HG03565 (cell line): ENCODE data around the gene RUVBL1.
A peak's percentile ranks its signal among the peaks of the same experiment; 100 is the strongest.
"Not testable (repeated sequence)": the region's sequence is repeated elsewhere in the genome, so short reads cannot be mapped to it uniquely, and the experiment has no call there.

Source experiments
- ATAC-seq: cut with Tn5 transposase; IDR thresholded peaks from one replicate; pipeline ENCODE4 v1.9.1; 2021; ENCODE audit warnings: mild to moderate bottlenecking, moderate library complexity; ENCODE audit not compliant: unreplicated experiment

Gene RUVBL1

GRCh38 chr3:128123538-128124368 is at the start of gene RUVBL1:
TSS of gene RUVBL1 (minus strand) at chr3:128123812. CDS start at chr3:128123724, 88 bp downstream.
- ATAC-seq, result peak; percentile 95

GRCh38 chr3:128173200-128173599 is 49.6 kb upstream of the RUVBL1 start:
- no peak for ATAC-seq

GRCh38 chr3:128170866-128171516 is 47.4 kb upstream of the RUVBL1 start:
- ATAC-seq, result no peak

- ATAC-seq, result no peak
These were observed 45.2 kb upstream of the RUVBL1 start for GRCh38 chr3:128168836-128169235.

- ATAC-seq, result no peak
These were observed 44.5 kb upstream of the RUVBL1 start for GRCh38 chr3:128167973-128168674.

- ATAC-seq, result no peak
These were observed 44.0 kb upstream of the RUVBL1 start for GRCh38 chr3:128167646-128167972.

GRCh38 chr3:128166971-128167453 is 43.4 kb upstream of the RUVBL1 start:
- ATAC-seq, result no peak

GRCh38 chr3:128163432-128163831 is 39.8 kb upstream of the RUVBL1 start:
- no peak for ATAC-seq

GRCh38 chr3:128160661-128161060 is 37.0 kb upstream of the RUVBL1 start:
- no peak for ATAC-seq

GRCh38 chr3:128155616-128156360 is 32.2 kb upstream of the RUVBL1 start:
- ATAC-seq, result no peak

- ATAC-seq, result not testable (repeated sequence)
These were observed 30.7 kb upstream of the RUVBL1 start for GRCh38 chr3:128154354-128154753.

- peak; percentile 70 for ATAC-seq
These were observed 29.8 kb upstream of the RUVBL1 start, which contains the start of gene EEFSEC for GRCh38 chr3:128153156-128154041. TSS of gene EEFSEC (plus strand) at chr3:128153481. CDS start at chr3:128153508, 27 bp downstream.

GRCh38 chr3:128152419-128153155 is 29.0 kb upstream of the RUVBL1 start:
- no peak for ATAC-seq

GRCh38 chr3:128151758-128152274 is 28.2 kb upstream of the RUVBL1 start:
- ATAC-seq, result no peak

GRCh38 chr3:128149650-128150049 is 26.0 kb upstream of the RUVBL1 start:
- ATAC-seq, result no peak

GRCh38 chr3:128146201-128146600 is 22.6 kb upstream of the RUVBL1 start:
- ATAC-seq, result no peak

GRCh38 chr3:128145279-128145678 is 21.7 kb upstream of the RUVBL1 start:
- no peak for ATAC-seq

- ATAC-seq, result no peak
These were observed 21.0 kb upstream of the RUVBL1 start for GRCh38 chr3:128144512-128145187.
